NB4 (cell line): ENCODE data around the gene SLC45A1.

Source experiments
- CTCF ChIP-seq: IDR thresholded peaks from one replicate; pipeline ENCODE4 v1.5.1; 2012; ENCODE audit warnings: low read depth, low read length
- POLR2A ChIP-seq: IDR thresholded peaks from 2 replicates; pipeline ENCODE4 v1.6.1; 2011; ENCODE audit warnings: mild to moderate bottlenecking; ENCODE audit not compliant: insufficient read length; ENCODE audit errors: extremely low read depth

- TF ChIP-seq CTCF (no peak), POLR2A (no peak)
Observed at GRCh38 chr1:8285965-8286364, 31.9 kb upstream of the SLC45A1 start.
